ENCODE data around the gene NCOA5. TPM values are rescaled to one million over a fixed set of nuclear protein-coding genes. Genes with fewer than 3 reads are reported as not detected.

The NCOA5 gene
- total RNA-seq, 1 donor = 14.5 TPM

- TF ChIP-seq, protein P1, sequence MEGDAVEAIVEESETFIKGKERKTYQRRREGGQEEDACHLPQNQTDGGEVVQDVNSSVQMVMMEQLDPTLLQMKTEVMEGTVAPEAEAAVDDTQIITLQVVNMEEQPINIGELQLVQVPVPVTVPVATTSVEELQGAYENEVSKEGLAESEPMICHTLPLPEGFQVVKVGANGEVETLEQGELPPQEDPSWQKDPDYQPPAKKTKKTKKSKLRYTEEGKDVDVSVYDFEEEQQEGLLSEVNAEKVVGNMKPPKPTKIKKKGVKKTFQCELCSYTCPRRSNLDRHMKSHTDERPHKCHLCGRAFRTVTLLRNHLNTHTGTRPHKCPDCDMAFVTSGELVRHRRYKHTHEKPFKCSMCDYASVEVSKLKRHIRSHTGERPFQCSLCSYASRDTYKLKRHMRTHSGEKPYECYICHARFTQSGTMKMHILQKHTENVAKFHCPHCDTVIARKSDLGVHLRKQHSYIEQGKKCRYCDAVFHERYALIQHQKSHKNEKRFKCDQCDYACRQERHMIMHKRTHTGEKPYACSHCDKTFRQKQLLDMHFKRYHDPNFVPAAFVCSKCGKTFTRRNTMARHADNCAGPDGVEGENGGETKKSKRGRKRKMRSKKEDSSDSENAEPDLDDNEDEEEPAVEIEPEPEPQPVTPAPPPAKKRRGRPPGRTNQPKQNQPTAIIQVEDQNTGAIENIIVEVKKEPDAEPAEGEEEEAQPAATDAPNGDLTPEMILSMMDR (IDR thresholded peaks at IDR 0.05; ENCODE audit: extremely low read depth, low read depth, low read length) = no peak
- Histone ChIP-seq H3K9me3 (ENCODE audit: low read depth, low read length) (no peaks in the 10 kb centered on the region), H3K4me1 (ENCODE audit: insufficient read depth, low read length) (peaks cover 5% of the 10 kb centered on the region), H3K36me3 (ENCODE audit: insufficient read depth, low read length) (no peaks in the 10 kb centered on the region), H3K4me2 (ENCODE audit: insufficient read depth, low read length) (no peak overlapping the region), H3K27me3 (ENCODE audit: insufficient read depth, low read length) (peaks cover 11% of the 10 kb centered on the region), H2AFZ (ENCODE audit: low read length) (no peak overlapping the region), H3K27ac (ENCODE audit: low read depth, low read length) (no peak overlapping the region), H3K4me3 (ENCODE audit: insufficient read depth, low read length) (no peak overlapping the region), H4K20me1 (ENCODE audit: insufficient read depth, low read length) (peaks cover 2% of the 10 kb centered on the region), H3K79me2 (ENCODE audit: insufficient read depth, low read length) (no peaks in the 10 kb centered on the region)
- DNase-seq (ENCODE audit: insufficient read length, low spot score, missing footprints) = no peak
Measured at GRCh38 chr20:46127396-46128010, 37.7 kb upstream of the NCOA5 start.

DNA sequence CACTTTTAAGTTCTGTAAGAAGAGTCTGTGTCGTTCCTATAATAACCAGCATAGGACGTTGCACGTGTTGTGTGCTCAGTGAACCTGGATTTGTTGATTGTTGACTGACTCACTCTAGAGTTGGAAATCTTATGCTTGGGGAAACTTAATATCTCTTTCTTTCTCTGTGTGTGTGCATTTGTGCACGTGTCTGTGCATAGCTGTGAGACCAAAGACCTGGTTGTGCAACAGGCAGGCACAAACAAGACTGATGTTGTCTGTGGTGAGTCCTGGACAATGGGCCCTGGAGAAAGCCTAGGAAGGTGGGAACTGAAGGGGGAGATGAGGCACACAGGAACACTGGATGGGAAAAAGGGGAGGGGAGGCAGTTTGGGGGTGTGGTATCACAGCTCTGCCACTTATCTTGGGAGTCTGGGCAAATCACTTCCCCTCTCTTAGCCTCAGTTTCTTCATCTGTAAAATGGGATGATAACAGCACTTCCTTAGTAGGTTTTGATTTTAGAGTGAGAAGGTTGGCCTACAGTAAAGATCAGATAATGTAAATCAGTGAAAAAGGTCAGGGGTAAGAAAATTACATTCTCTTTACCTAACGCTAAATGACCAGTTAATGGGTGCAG, 36.8 kb upstream of the NCOA5 start:
- H3K9me3 ChIP-seq (ENCODE audit: low read depth, low read length) = no peaks in the 10 kb centered on the region
- H3K27me3 ChIP-seq (ENCODE audit: insufficient read depth, low read length) = peaks cover 6% of the 10 kb centered on the region
- H3K4me3 ChIP-seq (ENCODE audit: insufficient read depth, low read length) = no peak overlapping the region
- H3K4me1 ChIP-seq (ENCODE audit: insufficient read depth, low read length) = peaks cover 8% of the 10 kb centered on the region
- no peaks in the 10 kb centered on the region for H3K79me2 ChIP-seq (ENCODE audit: insufficient read depth, low read length)
- no peak for DNase-seq (ENCODE audit: insufficient read length, low spot score, missing footprints)
- peaks cover 5% of the 10 kb centered on the region for H4K20me1 ChIP-seq (ENCODE audit: insufficient read depth, low read length)
- no peak overlapping the region for H3K4me2 ChIP-seq (ENCODE audit: insufficient read depth, low read length)
- no peaks in the 10 kb centered on the region for H3K36me3 ChIP-seq (ENCODE audit: insufficient read depth, low read length)
- no peak overlapping the region for H3K27ac ChIP-seq (ENCODE audit: low read depth, low read length)
- no peak overlapping the region for H2AFZ ChIP-seq (ENCODE audit: low read length)
- TF ChIP-seq, protein P1 (IDR thresholded peaks at IDR 0.05; ENCODE audit: extremely low read depth, low read depth, low read length) = no peak

DNA sequence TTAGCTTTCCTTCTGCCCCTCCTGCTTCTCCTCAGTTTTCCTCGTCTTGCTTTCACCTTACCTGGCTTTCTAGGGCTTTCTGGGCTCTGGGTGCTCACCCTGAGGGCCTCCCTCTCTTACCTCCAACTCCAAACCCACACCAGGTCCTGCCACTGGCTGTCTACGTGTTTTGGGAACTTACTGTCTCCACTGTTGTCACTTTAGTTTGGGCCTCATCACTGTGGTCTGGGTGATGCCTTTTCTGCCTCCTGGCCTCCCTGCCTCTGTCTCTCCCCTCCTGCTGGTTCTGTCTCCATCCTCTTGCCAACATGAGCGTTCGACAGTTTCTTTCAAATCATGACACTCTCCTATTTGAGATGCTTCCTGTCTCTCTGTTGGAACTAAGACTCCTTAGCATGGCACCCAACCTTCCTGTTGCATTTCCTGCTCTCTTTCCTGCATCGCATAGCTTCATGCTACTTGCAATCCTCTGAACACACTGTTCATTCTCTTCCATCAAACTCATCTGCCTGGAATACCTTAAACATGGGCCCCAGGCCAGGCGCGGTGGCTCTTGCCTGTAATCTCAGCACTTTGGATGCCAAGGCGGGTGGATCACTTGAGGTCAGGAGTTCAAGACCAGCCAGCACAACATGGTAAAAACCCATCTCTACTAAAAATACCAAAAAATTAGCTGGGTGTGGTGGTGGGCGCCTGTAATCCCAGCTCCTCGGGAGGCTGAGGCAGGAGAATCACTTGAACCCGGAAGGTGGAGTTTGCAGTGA, 33.9 kb upstream of the NCOA5 start:
- Histone ChIP-seq H3K27ac (ENCODE audit: low read depth, low read length) (no peak overlapping the region), H3K79me2 (ENCODE audit: insufficient read depth, low read length) (no peaks in the 10 kb centered on the region), H3K9me3 (ENCODE audit: low read depth, low read length) (no peaks in the 10 kb centered on the region), H3K4me1 (ENCODE audit: insufficient read depth, low read length) (peaks cover 8% of the 10 kb centered on the region), H3K36me3 (ENCODE audit: insufficient read depth, low read length) (no peaks in the 10 kb centered on the region), H4K20me1 (ENCODE audit: insufficient read depth, low read length) (peaks cover 5% of the 10 kb centered on the region), H3K27me3 (ENCODE audit: insufficient read depth, low read length) (no peaks in the 10 kb centered on the region), H3K4me3 (ENCODE audit: insufficient read depth, low read length) (no peak overlapping the region), H3K4me2 (ENCODE audit: insufficient read depth, low read length) (no peak overlapping the region), H2AFZ (ENCODE audit: low read length) (no peak overlapping the region)
- TF ChIP-seq, protein P1 (IDR thresholded peaks at IDR 0.05; ENCODE audit: extremely low read depth, low read depth, low read length) = no peak
- DNase-seq (ENCODE audit: insufficient read length, low spot score, missing footprints) = no peak

Data from osteoblast (primary cell).